ENCODE measurements around the gene C2orf66. TPM values are rescaled to one million over a fixed set of nuclear protein-coding genes. Genes with fewer than 3 reads are reported as not detected.

C2orf66 gene
- total and polyA plus RNA-seq, 2 of the 4 experiments (the other 2 are of a cell fraction), result 0.27 TPM; not detected in 1

DNA sequence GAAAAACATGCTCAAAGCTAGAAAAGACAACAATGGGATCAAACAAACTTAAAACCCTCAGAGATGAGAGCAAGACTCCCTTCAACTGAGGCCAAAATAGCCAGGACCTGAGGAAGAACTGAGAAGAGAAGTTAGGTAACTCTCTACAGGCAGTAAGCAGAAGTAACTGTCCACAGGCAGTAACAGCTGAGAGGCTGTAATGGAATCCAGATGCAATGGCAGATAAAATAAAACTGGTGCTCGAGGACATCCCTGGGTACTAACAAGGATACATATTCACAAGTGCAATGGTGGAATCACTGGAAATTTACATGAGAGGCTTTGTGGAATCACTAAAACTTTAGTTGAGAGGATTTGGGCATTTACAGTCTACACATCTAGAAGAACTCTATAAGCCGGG is 30.4 kb upstream of the C2orf66 start:
- Histone ChIP-seq H3K23ac (ENCODE audit: low read depth, low read length) (no peak overlapping the region), H3K14ac (replicated peaks; ENCODE audit: low read depth, low read length) (no peak overlapping the region; the same call in 1 of the 2 replicates), H3K27me3 (ENCODE audit: control insufficient read depth, insufficient read depth, low read length) (no peaks in the 10 kb centered on the region), H2AK9ac (replicated peaks; ENCODE audit: low read depth, low read length, poor library complexity) (no peak overlapping the region), H2BK15ac (ENCODE audit: low read depth, low read length) (no peak overlapping the region), H3K36me3 (ENCODE audit: control insufficient read depth, insufficient read depth, low read length) (no peaks in the 10 kb centered on the region), H3K79me1 (ENCODE audit: low read depth in 1 of 2, low read length in 2 of 2) (no peaks in the 10 kb centered on the region), H3K9ac (ENCODE audit: low read depth, low read length) (no peak overlapping the region), H3K4ac (ENCODE audit: low read depth, low read length) (no peak overlapping the region), H4K91ac (ENCODE audit: insufficient read depth, low read depth, low read length) (no peak overlapping the region), H2BK5ac (ENCODE audit: low read depth, low read length, poor library complexity, severe bottlenecking) (no peak overlapping the region), H2BK120ac (ENCODE audit: low read depth, low read length) (no peak overlapping the region), H3K27ac (ENCODE audit: insufficient read depth, low read length) (no peak overlapping the region), H3K4me1 (ENCODE audit: control insufficient read depth, insufficient read depth, low read length) (peaks cover 3% of the 10 kb centered on the region; the same call in 1 of the 2 replicates), H3K4me3 (ENCODE audit: insufficient read depth, low read depth, low read length) (no peak overlapping the region), H2AK5ac (ENCODE audit: low read depth, low read length) (no peak overlapping the region), H2BK20ac (ENCODE audit: low read depth, low read length) (no peak overlapping the region), H3K18ac (ENCODE audit: low read depth, low read length) (no peak overlapping the region), H4K5ac (ENCODE audit: low read depth, low read length) (no peak overlapping the region), H2AFZ (replicated peaks; ENCODE audit: low read length, poor library complexity) (no peak overlapping the region), H4K20me1 (ENCODE audit: insufficient read depth, low read length) (no peaks in the 10 kb centered on the region), H3K9me3 (ENCODE audit: control insufficient read depth, insufficient read depth, low read length) (no peaks in the 10 kb centered on the region), H3K56ac (ENCODE audit: extremely low read depth, insufficient read depth, low read length) (no peak overlapping the region), H3K4me2 (ENCODE audit: low read depth, low read length) (no peak overlapping the region), H4K8ac (ENCODE audit: low read depth in 2 of 2, low read length in 2 of 2) (no peak overlapping the region), H3K9me1 (ENCODE audit: insufficient read depth, low read length) (0 out of 2 replicates have a peak, but pooled peaks cover 2% of the 10 kb centered on the region)
- intact Hi-C loops (cut with micrococcal nuclease), result no loop called here
- ATAC-seq (ENCODE audit: low read depth) (no peak), DNase-seq (no peak)
- POLR2A ChIA-PET (ENCODE audit: unreplicated experiment), result no interaction called here
- dilution Hi-C loops (cut with HindIII; ENCODE audit: low sequenced_read_pairs, unreplicated experiment), result no loop called here
- TF ChIP-seq MAFK (IDR thresholded peaks at IDR 0.05; ENCODE audit: low read depth, low read length) (no peak), RAD21 (IDR thresholded peaks at IDR 0.05; ENCODE audit: low read length) (no peak), RFX5 (IDR thresholded peaks at IDR 0.05; ENCODE audit: low read depth, low read length) (no peak), MXI1 (IDR thresholded peaks at IDR 0.05; ENCODE audit: borderline replicate concordance, low read depth, low read length) (no peak), CEBPB (IDR thresholded peaks at IDR 0.05; ENCODE audit: low read depth, low read length) (no peak), SMC3 (IDR thresholded peaks at IDR 0.05; ENCODE audit: low read depth, low read length) (no peak), MAZ (IDR thresholded peaks at IDR 0.05; ENCODE audit: borderline replicate concordance, low read depth, low read length) (no peak), FOS (IDR thresholded peaks at IDR 0.05; ENCODE audit: low read depth, low read length) (no peak), NFE2L2 (IDR thresholded peaks at IDR 0.05; ENCODE audit: low read depth, low read length) (no peak), BHLHE40 (IDR thresholded peaks at IDR 0.05; ENCODE audit: low read depth, low read length) (no peak), POLR2A (IDR thresholded peaks at IDR 0.05; ENCODE audit: low read depth, low read length) (no peak), CHD1 (IDR thresholded peaks at IDR 0.05; ENCODE audit: low read depth, low read length) (no peak), RCOR1 (IDR thresholded peaks at IDR 0.05; ENCODE audit: insufficient replicate concordance, low read length) (no peak)
- TF ChIP-seq, protein P1, sequence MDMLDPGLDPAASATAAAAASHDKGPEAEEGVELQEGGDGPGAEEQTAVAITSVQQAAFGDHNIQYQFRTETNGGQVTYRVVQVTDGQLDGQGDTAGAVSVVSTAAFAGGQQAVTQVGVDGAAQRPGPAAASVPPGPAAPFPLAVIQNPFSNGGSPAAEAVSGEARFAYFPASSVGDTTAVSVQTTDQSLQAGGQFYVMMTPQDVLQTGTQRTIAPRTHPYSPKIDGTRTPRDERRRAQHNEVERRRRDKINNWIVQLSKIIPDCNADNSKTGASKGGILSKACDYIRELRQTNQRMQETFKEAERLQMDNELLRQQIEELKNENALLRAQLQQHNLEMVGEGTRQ (IDR thresholded peaks at IDR 0.05; ENCODE audit: low read depth, low read length), result no peak
- TF ChIP-seq, protein P2, sequence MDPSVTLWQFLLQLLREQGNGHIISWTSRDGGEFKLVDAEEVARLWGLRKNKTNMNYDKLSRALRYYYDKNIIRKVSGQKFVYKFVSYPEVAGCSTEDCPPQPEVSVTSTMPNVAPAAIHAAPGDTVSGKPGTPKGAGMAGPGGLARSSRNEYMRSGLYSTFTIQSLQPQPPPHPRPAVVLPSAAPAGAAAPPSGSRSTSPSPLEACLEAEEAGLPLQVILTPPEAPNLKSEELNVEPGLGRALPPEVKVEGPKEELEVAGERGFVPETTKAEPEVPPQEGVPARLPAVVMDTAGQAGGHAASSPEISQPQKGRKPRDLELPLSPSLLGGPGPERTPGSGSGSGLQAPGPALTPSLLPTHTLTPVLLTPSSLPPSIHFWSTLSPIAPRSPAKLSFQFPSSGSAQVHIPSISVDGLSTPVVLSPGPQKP (IDR thresholded peaks at IDR 0.05; ENCODE audit: borderline replicate concordance, low read depth, low read length), result no peak
- TF ChIP-seq, protein P3, sequence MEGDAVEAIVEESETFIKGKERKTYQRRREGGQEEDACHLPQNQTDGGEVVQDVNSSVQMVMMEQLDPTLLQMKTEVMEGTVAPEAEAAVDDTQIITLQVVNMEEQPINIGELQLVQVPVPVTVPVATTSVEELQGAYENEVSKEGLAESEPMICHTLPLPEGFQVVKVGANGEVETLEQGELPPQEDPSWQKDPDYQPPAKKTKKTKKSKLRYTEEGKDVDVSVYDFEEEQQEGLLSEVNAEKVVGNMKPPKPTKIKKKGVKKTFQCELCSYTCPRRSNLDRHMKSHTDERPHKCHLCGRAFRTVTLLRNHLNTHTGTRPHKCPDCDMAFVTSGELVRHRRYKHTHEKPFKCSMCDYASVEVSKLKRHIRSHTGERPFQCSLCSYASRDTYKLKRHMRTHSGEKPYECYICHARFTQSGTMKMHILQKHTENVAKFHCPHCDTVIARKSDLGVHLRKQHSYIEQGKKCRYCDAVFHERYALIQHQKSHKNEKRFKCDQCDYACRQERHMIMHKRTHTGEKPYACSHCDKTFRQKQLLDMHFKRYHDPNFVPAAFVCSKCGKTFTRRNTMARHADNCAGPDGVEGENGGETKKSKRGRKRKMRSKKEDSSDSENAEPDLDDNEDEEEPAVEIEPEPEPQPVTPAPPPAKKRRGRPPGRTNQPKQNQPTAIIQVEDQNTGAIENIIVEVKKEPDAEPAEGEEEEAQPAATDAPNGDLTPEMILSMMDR (conservative IDR thresholded peaks at IDR 0.05; ENCODE audit: low read depth, low read length), result no peak
- BruUV-seq (replicated peaks), result no TSS peak
- CTCF ChIA-PET, result interaction anchor here (1.2 kb wide), 1 partner anchor 24 kb away, joined by 3 read pairs; no protein-coding TSS in a partner anchor
- in situ Hi-C loops (cut with MboI; ENCODE audit: low sequenced_read_pairs), result no loop called here
- WGBS, 2 experiments (ENCODE audit: extremely low coverage in 2 of 2, insufficient read length in 1 of 2), result no CpG with 5 or more reads among the region's 2 CpGs

All from IMR-90 (cell line).